NCI-H1694 (cell line): ENCODE results near the gene IL7R.

Experiments used
- DNase-seq: peaks from one replicate; lab custom pipeline; 2025; lab: John Stamatoyannopoulos, UW

The IL7R gene

GRCh38 chr5:35908814-35909213 lies 52.1 kb downstream of the IL7R start:
- DNase-seq, result no peak

DNA sequence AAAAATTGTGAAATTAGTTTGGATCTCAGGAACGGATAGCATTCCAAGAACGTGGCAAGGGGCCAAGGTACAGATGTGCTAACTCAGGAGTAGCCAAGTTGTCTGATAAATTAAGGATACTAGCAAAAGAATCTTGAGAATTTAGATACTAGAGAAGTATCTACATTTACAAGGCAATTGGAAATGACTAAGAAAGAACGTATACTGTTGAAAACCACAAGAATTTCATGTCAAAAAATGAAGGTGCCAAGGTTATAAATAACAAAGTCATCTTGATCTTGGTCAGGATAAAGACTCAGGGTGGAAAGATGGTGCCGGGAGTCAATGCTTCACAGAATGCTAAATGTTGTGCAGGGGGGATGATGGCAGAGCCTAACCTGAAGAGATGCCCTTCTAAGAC lies 62.5 kb downstream of the IL7R start:
- DNase-seq, result no peak

- no peak for DNase-seq
These were observed 64.2 kb downstream of the IL7R start for GRCh38 chr5:35920890-35921289.

GRCh38 chr5:35921930-35922329 lies 65.2 kb downstream of the IL7R start:
- no peak for DNase-seq

GRCh38 chr5:35922468-35922867 lies 65.8 kb downstream of the IL7R start:
- no peak for DNase-seq

DNA sequence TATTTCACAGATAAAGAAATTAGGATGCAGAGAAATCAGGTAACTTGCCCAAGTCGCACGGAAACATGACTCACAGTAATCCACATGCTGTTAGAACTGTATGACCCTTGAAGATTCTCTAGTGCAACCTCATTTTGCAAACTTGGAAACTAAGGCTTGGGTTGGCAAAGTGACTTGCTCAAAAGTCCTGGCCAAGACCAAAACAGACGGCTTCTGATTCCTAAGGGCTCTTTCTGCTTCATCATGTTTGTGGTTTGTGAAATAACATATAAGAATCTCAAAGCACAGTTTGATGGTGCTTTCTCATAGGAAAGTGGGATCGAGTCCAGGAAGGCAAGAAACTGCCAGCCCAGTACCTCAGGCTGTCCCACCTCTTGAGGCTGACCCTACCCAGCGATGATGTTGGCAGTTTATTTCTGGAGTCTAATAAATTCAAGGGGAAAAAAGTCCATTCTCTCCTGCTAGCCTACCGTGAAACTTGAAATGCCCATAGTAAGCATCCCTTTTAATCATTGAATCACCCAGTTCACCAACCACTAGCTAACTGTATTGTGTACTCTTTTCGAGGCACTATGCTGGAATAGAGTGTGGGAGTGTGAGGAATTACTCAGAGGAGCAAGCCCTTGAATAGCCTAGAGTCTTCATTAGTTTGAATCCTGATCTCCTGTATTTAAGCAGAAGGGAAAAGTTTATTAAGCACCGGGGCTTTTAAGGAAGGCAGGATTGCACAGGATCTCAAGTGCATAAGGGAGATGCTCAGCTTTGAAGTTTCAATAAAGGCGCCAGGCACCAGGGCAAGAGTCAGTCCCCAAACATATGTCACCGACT lies 67.6 kb downstream of the IL7R start:
- no peak for DNase-seq

GRCh38 chr5:35924950-35925722 lies 68.4 kb downstream of the IL7R start:
- DNase-seq, result peak; percentile 18

- DNase-seq, result peak; percentile 88
These were observed 69.8 kb downstream of the IL7R start for GRCh38 chr5:35926389-35927051.
